HepG2 (cell line): ENCODE data around the gene CTDNEP1.

Experiments used
- HNF4G ChIP-seq, 2 experiments: sonication (generic) in 1 of 2; formaldehyde crosslinking in 1 of 2; IDR thresholded peaks; 2 replicates each; pipeline versions ENCODE4 v1.4.0 to v1.6.1; 2011 to 2020; ENCODE audit warnings: borderline replicate concordance in 2 of 2, low read depth in 2 of 2, mild to moderate bottlenecking in 2 of 2, low read length in 1 of 2, missing genetic modification reagents in 1 of 2, moderate library complexity in 1 of 2
- KAT2B ChIP-seq: fragments of 150-350 bp; IDR thresholded peaks from 2 replicates; pipeline ENCODE4 v1.6.1; 2014; ENCODE audit warnings: low read depth, low read length, borderline replicate concordance
- NR2F2 ChIP-seq: IDR thresholded peaks from 2 replicates; pipeline ENCODE4 v1.6.1; 2012; ENCODE audit warnings: low read depth, inconsistent platforms, borderline replicate concordance
- POLR2A ChIP-seq, 2 experiments: IDR thresholded peaks; 2 replicates each; pipeline ENCODE4 v1.6.1; 2011; ENCODE audit warnings: low read depth in 2 of 2, low read length in 2 of 2, mild to moderate bottlenecking in 1 of 2, moderate library complexity in 1 of 2; ENCODE audit not compliant: insufficient read depth in 1 of 2
- RAD21 ChIP-seq: fragments of 450-650 bp; formaldehyde crosslinking; IDR thresholded peaks from 2 replicates; pipeline ENCODE4 v1.5.0; 2020; ENCODE audit warnings: mild to moderate bottlenecking
- ZNF326 ChIP-seq: sonication (generic); formaldehyde crosslinking; IDR thresholded peaks from 2 replicates; pipeline ENCODE4 v1.4.0; 2020; ENCODE audit warnings: missing genetic modification reagents, borderline replicate concordance
- ZNF841 ChIP-seq: sonication (generic); formaldehyde crosslinking; IDR thresholded peaks from 2 replicates; pipeline ENCODE4 v1.8.1; 2023; ENCODE audit warnings: missing genetic modification reagents, borderline replicate concordance
- TF ChIP-seq, protein P1 (sequence below): sonication (generic); formaldehyde crosslinking; IDR thresholded peaks from 2 replicates; pipeline ENCODE4 v1.5.0; 2020; ENCODE audit warnings: mild to moderate bottlenecking, missing genetic modification reagents
- TF ChIP-seq, protein P2 (sequence below): sonication (generic); formaldehyde crosslinking; IDR thresholded peaks from 2 replicates; pipeline ENCODE4 v1.8.1; 2023; ENCODE audit warnings: missing genetic modification reagents, inconsistent platforms, borderline replicate concordance
- TF ChIP-seq, protein P3 (sequence below): sonication (generic); formaldehyde crosslinking; IDR thresholded peaks from 2 replicates; pipeline ENCODE4 v1.5.0; 2020; ENCODE audit warnings: mild to moderate bottlenecking, missing genetic modification reagents, moderate library complexity

DNA sequence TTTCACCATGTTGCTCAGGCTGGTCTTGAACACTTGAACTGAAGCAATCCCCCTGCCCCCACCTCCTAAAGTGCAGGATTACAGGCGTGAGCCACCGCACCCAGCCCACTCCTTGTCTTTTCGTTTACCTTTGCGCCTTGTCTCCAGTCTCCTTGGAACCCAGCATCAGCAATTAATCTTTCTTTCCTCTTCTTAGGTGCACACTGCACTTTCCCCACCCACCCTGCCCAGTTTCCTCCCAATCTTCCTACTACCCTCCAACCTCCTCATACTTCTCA is 12.2 kb upstream of the CTDNEP1 start:
- TF ChIP-seq ZNF326 (CRISPR knock-in tag), result no peak
- no peak for TF ChIP-seq RAD21 (CRISPR knock-in tag)
- TF ChIP-seq, protein P1, sequence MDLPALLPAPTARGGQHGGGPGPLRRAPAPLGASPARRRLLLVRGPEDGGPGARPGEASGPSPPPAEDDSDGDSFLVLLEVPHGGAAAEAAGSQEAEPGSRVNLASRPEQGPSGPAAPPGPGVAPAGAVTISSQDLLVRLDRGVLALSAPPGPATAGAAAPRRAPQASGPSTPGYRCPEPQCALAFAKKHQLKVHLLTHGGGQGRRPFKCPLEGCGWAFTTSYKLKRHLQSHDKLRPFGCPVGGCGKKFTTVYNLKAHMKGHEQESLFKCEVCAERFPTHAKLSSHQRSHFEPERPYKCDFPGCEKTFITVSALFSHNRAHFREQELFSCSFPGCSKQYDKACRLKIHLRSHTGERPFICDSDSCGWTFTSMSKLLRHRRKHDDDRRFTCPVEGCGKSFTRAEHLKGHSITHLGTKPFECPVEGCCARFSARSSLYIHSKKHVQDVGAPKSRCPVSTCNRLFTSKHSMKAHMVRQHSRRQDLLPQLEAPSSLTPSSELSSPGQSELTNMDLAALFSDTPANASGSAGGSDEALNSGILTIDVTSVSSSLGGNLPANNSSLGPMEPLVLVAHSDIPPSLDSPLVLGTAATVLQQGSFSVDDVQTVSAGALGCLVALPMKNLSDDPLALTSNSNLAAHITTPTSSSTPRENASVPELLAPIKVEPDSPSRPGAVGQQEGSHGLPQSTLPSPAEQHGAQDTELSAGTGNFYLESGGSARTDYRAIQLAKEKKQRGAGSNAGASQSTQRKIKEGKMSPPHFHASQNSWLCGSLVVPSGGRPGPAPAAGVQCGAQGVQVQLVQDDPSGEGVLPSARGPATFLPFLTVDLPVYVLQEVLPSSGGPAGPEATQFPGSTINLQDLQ (CRISPR knock-in tag), result no peak
- TF ChIP-seq, protein P2, sequence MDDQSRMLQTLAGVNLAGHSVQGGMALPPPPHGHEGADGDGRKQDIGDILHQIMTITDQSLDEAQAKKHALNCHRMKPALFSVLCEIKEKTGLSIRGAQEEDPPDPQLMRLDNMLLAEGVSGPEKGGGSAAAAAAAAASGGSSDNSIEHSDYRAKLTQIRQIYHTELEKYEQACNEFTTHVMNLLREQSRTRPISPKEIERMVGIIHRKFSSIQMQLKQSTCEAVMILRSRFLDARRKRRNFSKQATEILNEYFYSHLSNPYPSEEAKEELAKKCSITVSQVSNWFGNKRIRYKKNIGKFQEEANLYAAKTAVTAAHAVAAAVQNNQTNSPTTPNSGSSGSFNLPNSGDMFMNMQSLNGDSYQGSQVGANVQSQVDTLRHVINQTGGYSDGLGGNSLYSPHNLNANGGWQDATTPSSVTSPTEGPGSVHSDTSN (CRISPR knock-in tag), result no peak
- TF ChIP-seq ZNF841 (CRISPR knock-in tag), result no peak
- TF ChIP-seq HNF4G (IDR thresholded peaks at IDR 0.05; ENCODE audit: borderline replicate concordance, low read depth, low read length), result no peak
- no peak for TF ChIP-seq HNF4G (CRISPR knock-in tag; IDR thresholded peaks at IDR 0.05; ENCODE audit: borderline replicate concordance, low read depth)
- TF ChIP-seq KAT2B, result no peak
- TF ChIP-seq POLR2A (IDR thresholded peaks at IDR 0.05; ENCODE audit: insufficient read depth in 1 of 2, low read depth in 2 of 2, low read length in 2 of 2), result no peak
- TF ChIP-seq NR2F2, result no peak
- TF ChIP-seq, protein P3, sequence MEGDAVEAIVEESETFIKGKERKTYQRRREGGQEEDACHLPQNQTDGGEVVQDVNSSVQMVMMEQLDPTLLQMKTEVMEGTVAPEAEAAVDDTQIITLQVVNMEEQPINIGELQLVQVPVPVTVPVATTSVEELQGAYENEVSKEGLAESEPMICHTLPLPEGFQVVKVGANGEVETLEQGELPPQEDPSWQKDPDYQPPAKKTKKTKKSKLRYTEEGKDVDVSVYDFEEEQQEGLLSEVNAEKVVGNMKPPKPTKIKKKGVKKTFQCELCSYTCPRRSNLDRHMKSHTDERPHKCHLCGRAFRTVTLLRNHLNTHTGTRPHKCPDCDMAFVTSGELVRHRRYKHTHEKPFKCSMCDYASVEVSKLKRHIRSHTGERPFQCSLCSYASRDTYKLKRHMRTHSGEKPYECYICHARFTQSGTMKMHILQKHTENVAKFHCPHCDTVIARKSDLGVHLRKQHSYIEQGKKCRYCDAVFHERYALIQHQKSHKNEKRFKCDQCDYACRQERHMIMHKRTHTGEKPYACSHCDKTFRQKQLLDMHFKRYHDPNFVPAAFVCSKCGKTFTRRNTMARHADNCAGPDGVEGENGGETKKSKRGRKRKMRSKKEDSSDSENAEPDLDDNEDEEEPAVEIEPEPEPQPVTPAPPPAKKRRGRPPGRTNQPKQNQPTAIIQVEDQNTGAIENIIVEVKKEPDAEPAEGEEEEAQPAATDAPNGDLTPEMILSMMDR (CRISPR knock-in tag), result no peak
